Hepatocyte (in vitro differentiated cells): ENCODE data around the gene PKP3. TPM values are rescaled to one million over a fixed set of nuclear protein-coding genes. Genes with fewer than 3 reads are reported as not detected.
"Not testable (repeated sequence)": the region's sequence is repeated elsewhere in the genome, so short reads cannot be mapped to it uniquely, and the experiment has no call there.

Source experiments
- DNase-seq: peaks from one replicate; pipeline ENCODE4 v3.0.0-alpha.2; 2016; ENCODE audit warnings: low spot score
- H2AFZ ChIP-seq: fragments of 200-600 bp; sonication (generic); 2 replicates; pipeline ENCODE4 v1.6.0; 2016; ENCODE audit warnings: antibody characterized with exemption, mild to moderate bottlenecking
- H3K27ac ChIP-seq: fragments of 200-600 bp; sonication (generic); 2 replicates; pipeline ENCODE4 v1.5.1; 2016; ENCODE audit warnings: mild to moderate bottlenecking
- H3K27me3 ChIP-seq: fragments of 200-600 bp; sonication (generic); 2 replicates; pipeline ENCODE4 v1.6.1; 2016
- H3K36me3 ChIP-seq: fragments of 200-600 bp; sonication (generic); replicated peaks from 2 replicates; pipeline ENCODE4 v1.5.1; 2016; ENCODE audit warnings: low read depth; ENCODE audit not compliant: insufficient read depth
- H3K4me1 ChIP-seq: fragments of 200-600 bp; sonication (generic); 2 replicates; pipeline ENCODE4 v1.5.1; 2016; ENCODE audit warnings: mild to moderate bottlenecking, moderate library complexity; ENCODE audit not compliant: insufficient read depth
- H3K4me2 ChIP-seq: fragments of 200-600 bp; sonication (generic); 2 replicates; pipeline ENCODE4 v1.6.0; 2016
- H3K4me3 ChIP-seq: fragments of 200-600 bp; sonication (generic); 2 replicates; pipeline ENCODE4 v1.5.1; 2016; ENCODE audit warnings: mild to moderate bottlenecking
- H3K79me2 ChIP-seq: fragments of 200-600 bp; sonication (generic); 2 replicates; pipeline ENCODE4 v1.6.0; 2017; ENCODE audit warnings: mild to moderate bottlenecking
- H3K9me2 ChIP-seq: fragments of 200-600 bp; sonication (generic); replicated peaks from 2 replicates; pipeline ENCODE4 v1.6.0; 2017; ENCODE audit warnings: mild to moderate bottlenecking; ENCODE audit not compliant: insufficient read depth
- H3K9me3 ChIP-seq: fragments of 200-600 bp; sonication (generic); 2 replicates; pipeline ENCODE4 v1.5.1; 2016; ENCODE audit warnings: low read depth, mild to moderate bottlenecking
- H4K20me1 ChIP-seq: fragments of 200-600 bp; sonication (generic); 2 replicates; pipeline ENCODE4 v1.6.0; 2016; ENCODE audit warnings: mild to moderate bottlenecking; ENCODE audit not compliant: insufficient read depth, poor library complexity, severe bottlenecking
- EZH2 ChIP-seq: fragments of 200-600 bp; sonication (generic); IDR thresholded peaks from 2 replicates; pipeline ENCODE4 v1.6.1; 2016; ENCODE audit warnings: antibody characterized with exemption, mild to moderate bottlenecking, borderline replicate concordance
- EZH2phosphoT487 ChIP-seq: fragments of 200-600 bp; sonication (generic); IDR thresholded peaks from one replicate; pipeline ENCODE4 v1.6.1; 2018; ENCODE audit warnings: antibody characterized with exemption, mild to moderate bottlenecking, low read depth, moderate library complexity; ENCODE audit not compliant: unreplicated experiment, severe bottlenecking
- WGBS: methylation state at CpG from one replicate; pipeline ENCODE4 v1.1.6; 2016; ENCODE audit warnings: low lambda C conversion rate; ENCODE audit errors: missing lambda C conversion rate; 5-methylcytosine and 5-hydroxymethylcytosine counted together
- polyA plus RNA-seq: library from polyadenylated mRNA; unstranded; fragments of >200 nt; fragmentation: Nextera tagmentation; extraction: Ambion mirVana; gene quantifications from 2 replicates; pipeline ENCODE4 v1.2.1, GENCODE V29; 2016
- total RNA-seq: library from RNA; depleted of rRNA; stranded (reverse); fragments of >200 nt; gene quantifications from 2 replicates; pipeline ENCODE4 v1.2.3, GENCODE V29; 2014
- TF ChIP-seq, protein P1 (sequence below): fragments of 200-600 bp; sonication (generic); IDR thresholded peaks from 2 replicates; pipeline ENCODE4 v1.5.1; 2016; ENCODE audit warnings: antibody characterized with exemption, mild to moderate bottlenecking; ENCODE audit not compliant: poor library complexity

The PKP3 gene
- total and polyA plus RNA-seq, 2 experiments from 2014 or later, result 62.1 to 89.5 TPM

- Histone ChIP-seq H3K4me3 (no peak overlapping the region), H3K4me2 (no peak overlapping the region), H3K36me3 (no peaks in the 10 kb centered on the region), H3K4me1 (peaks cover 2% of the 10 kb centered on the region), H3K79me2 (no peaks in the 10 kb centered on the region), H4K20me1 (no peaks in the 10 kb centered on the region), H3K27ac (no peak overlapping the region), H3K27me3 (no peaks in the 10 kb centered on the region), H3K9me2 (no peaks in the 10 kb centered on the region), H3K9me3 (no peaks in the 10 kb centered on the region), H2AFZ (no peak overlapping the region)
- TF ChIP-seq EZH2 (no peak), EZH2phosphoT487 (no peak)
- TF ChIP-seq, protein P1, sequence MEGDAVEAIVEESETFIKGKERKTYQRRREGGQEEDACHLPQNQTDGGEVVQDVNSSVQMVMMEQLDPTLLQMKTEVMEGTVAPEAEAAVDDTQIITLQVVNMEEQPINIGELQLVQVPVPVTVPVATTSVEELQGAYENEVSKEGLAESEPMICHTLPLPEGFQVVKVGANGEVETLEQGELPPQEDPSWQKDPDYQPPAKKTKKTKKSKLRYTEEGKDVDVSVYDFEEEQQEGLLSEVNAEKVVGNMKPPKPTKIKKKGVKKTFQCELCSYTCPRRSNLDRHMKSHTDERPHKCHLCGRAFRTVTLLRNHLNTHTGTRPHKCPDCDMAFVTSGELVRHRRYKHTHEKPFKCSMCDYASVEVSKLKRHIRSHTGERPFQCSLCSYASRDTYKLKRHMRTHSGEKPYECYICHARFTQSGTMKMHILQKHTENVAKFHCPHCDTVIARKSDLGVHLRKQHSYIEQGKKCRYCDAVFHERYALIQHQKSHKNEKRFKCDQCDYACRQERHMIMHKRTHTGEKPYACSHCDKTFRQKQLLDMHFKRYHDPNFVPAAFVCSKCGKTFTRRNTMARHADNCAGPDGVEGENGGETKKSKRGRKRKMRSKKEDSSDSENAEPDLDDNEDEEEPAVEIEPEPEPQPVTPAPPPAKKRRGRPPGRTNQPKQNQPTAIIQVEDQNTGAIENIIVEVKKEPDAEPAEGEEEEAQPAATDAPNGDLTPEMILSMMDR, result no peak
- no peak for DNase-seq
- 90% methylated on average over 22 of the region's 22 CpGs for WGBS
These were observed 33.4 kb upstream of the PKP3 start for GRCh38 chr11:360326-361280.

DNA sequence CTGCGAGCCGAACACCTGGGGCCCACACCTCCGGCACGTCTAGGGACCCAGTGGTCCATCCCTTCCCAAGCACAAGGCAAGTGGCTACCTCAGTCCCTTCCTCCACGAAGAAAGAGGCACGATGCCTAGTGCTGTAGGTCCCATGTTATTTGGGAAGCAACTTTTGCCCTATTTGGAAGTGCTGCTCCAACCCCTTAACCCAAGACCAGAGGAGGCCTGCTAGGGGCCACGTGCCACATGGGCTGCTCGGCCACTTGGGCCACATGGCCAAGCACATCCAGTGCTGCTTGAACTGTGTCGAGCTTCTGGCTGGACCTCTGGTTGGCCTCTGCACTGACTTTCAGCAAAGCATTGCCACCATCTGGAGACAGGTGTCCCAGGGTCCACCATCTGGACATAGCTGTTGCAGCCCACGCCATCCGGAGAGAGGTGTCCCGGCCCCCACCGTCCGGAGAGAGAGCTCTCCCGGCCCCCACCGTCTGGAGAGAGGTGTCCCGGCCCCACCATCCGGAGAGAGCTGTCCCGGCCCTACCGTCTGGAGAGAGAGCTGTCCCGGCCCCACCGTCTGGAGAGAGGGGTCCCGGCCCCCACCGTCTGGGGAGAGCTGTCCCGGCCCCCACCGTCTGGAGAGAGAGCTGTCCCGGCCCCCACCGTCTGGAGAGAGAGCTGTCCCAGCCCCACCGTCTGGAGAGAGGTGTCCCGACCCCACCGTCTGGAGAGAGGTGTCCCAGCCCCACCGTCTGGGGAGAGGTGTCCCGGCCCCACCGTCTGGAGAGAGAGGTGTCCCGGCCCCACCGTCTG is 31.2 kb upstream of the PKP3 start:
- Histone ChIP-seq H3K9me3 (no peaks in the 10 kb centered on the region), H3K9me2 (no peaks in the 10 kb centered on the region), H2AFZ (no peak overlapping the region), H3K79me2 (no peaks in the 10 kb centered on the region), H3K27ac (no peak overlapping the region), H3K27me3 (no peaks in the 10 kb centered on the region), H3K4me3 (no peak overlapping the region), H3K4me2 (no peak overlapping the region), H3K36me3 (no peaks in the 10 kb centered on the region), H4K20me1 (no peaks in the 10 kb centered on the region), H3K4me1 (no peaks in the 10 kb centered on the region)
- 90% methylated on average over 13 of the region's 36 CpGs for WGBS
- DNase-seq, result no peak
- TF ChIP-seq, protein P1, result no peak
- no peak for TF ChIP-seq EZH2
- no peak for TF ChIP-seq EZH2phosphoT487

GRCh38 chr11:363443-363805 is 30.6 kb upstream of the PKP3 start:
- H3K27me3 ChIP-seq, H3K36me3 ChIP-seq, H3K79me2 ChIP-seq, H3K9me2 ChIP-seq, H4K20me1 ChIP-seq, H3K4me3 ChIP-seq, H3K9me3 ChIP-seq, H3K4me2 ChIP-seq, H3K4me1 ChIP-seq, H3K27ac ChIP-seq, H2AFZ ChIP-seq, DNase-seq: not testable (repeated sequence)
- WGBS, result 90% methylated on average over 7 of the region's 22 CpGs
